Skeletal muscle tissue (tissue), 1 donor: ENCODE data around the gene MED1. TPM values are rescaled to one million over a fixed set of nuclear protein-coding genes. Genes with fewer than 3 reads are reported as not detected.

Source experiments
- total RNA-seq: library from RNA; depleted of rRNA; stranded (reverse); fragments of >200 nt; gene quantifications from one replicate; pipeline ENCODE4 v1.2.3, GENCODE V29; 2014

Gene MED1
- total RNA-seq, 1 donor from 2014 or later: 20.9 TPM

Other genes with a start within 250 kb of the MED1 start
- gene STAC2, start 225.3 kb downstream of the MED1 start, total RNA-seq: not detected
- 6.3 TPM for gene FBXL20, start 49.6 kb downstream of the MED1 start, total RNA-seq
- gene CDK12, start 10.2 kb upstream of the MED1 start, total RNA-seq: 29.2 TPM
- not detected for gene NEUROD2, start 156.7 kb upstream of the MED1 start, total RNA-seq
- gene PPP1R1B, start 175.7 kb upstream of the MED1 start, total RNA-seq: 3.1 TPM
- 11.5 TPM for gene STARD3, start 185.9 kb upstream of the MED1 start, total RNA-seq
- gene TCAP, start 214.1 kb upstream of the MED1 start, total RNA-seq: 78.8 TPM
- 0.52 TPM for gene PNMT, start 217.2 kb upstream of the MED1 start, total RNA-seq
- 7.3 TPM for gene PGAP3, start 236.8 kb upstream of the MED1 start, total RNA-seq
- gene ERBB2, start 248.8 kb upstream of the MED1 start, total RNA-seq: 69.9 TPM